ENCODE data around the gene DYNLT1.
"Not testable (repeated sequence)": the region's sequence is repeated elsewhere in the genome, so short reads cannot be mapped to it uniquely, and the experiment has no call there.

The DYNLT1 gene

DNA sequence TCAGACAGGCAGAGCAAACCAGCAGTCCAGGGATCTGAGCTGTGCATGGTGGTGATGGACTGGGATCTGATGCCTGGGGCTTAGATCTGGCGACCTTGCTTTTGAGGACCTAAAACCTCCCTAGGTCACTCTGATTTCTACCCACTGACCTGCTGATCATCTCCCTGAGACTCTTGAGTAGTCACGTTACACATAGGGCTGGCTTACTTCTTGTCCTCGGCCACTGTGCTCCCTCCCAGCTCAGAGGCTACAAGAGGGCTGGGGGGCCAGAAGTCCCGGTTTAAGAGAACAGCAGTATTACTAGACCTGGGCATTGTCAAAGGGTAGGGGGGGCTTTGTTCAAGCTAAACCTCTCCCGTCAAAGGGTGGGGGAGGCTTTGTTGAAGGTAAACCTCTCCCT lies 5.5 kb downstream of the DYNLT1 start:
- DNase-seq = no peak

DNA sequence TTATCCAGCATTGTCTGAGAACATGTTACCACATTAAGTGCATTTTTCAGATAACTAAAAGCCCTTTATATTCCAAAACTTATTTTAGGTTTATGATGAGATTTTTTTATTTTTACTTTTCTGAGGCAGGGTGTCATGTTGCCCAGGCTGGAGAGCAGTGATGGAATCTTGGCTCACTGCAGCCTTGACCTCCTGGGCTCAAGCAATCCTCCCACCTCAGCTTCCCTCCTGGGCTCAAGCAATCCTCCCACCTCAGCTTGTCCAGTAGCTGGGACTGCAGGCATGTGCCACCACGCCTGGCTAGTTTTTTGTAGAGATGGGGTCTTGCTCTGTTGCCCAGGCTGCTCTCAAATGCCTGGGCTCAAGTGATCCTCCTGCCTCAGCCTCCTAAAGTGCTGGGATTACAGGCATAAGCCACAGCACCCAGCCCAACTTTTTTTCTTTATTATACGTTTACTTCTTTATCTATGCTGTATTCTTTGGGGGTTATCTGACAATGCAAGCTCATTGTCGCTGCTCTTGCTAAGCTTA lies 6.2 kb downstream of the DYNLT1 start:
- no peak for DNase-seq

DNA sequence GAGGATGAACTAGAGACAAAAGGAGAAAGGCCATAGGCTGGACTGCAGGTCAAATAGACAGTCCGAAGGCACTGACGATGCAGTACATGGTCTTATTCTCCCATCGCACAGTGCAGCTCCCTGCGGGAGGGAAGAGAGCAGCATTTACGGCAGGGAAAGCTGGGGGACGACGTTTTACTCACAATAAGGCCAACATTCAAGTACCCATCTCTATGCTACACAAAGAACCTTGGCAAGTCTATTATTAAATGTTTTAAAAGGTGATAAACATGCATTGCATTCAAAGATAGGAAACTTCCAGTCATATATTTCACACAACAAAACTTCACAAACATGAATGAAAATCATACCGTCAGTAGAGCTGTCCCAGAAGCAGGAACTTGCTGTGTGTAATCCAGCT lies 7.8 kb downstream of the DYNLT1 start:
- DNase-seq = no peak

DNA sequence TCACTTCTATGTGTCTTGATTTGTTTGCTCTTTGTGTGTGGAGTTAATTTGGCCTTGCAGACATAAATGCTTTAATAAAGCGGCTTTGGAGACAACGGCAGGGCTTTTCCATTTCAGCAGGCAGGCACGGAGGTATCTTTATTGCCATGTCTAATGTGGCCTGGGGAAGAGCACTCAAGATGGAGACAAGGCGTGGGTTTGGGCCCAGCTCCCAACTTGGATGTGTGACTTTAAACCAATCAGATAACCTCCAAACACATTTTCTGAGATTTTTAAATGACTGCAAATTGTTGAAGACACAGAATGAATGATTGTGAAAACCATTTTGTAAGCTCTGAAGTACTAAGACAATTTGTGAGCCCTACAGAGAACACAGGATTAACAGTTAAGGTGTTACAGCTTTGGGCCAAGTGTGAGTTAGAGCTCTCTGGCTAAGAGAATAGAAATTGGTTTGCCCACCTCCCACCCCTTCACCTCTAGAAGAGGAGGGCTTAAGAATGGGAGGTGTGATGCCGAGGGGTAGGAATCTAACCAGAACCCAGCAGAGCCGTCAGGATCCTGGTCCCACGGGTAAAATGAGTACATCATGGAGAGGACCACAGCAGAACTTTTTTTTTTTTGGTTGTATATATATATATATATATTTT lies 9.0 kb downstream of the DYNLT1 start:
- no peak for DNase-seq

DNA sequence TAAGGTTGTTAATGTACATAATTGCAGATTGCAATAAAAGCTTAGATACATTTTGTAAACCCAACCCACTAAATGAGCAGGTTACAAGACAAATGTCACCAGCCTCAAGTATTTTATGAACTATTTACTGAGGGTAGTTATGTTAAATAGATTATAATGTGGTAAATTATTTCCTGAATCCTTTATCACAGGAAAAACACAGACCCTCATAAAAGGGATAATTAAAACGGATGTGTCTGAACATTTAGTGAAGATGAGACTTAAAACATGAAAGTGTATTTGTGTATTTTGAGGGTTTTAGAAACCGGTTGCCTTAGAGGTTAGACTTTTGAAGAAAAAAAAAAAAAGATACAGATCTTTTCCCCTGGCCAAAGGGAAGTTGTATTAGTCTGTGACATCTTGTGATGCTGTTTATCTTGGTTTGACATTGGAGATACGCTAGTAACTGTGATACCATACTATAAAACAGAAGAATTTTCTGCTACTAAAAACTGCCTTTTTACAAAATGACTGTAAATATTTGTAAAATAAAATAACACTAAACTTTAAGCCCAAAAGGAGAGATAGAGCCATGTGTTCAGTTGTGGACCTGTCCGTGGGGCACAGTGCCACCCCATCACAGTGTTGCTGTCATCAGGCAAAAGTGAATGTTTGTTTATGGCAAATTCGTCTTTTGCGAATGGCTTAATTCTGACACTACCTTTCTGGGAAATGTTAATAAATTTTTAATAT lies 9.7 kb downstream of the DYNLT1 start:
- no peak for DNase-seq

DNA sequence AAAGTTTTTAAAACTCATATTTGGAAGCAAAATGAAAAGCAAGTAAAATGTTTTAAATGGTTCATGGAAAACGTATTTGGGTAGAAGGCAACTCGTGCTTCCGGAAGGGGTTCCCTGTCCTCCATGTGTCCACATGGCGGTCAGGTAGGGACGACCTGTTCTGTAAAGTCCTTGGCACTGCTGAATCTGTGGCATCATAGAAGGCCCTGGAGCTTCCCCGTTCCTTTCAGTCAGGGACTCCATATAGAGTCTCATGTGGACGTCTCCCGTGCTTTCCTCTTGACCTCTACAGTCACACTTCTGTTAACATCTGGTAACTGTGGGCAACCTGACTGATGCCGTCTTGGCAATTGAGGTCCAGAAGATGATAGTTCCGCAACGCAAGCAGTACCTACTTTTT lies 11.4 kb downstream of the DYNLT1 start:
- no peak for DNase-seq

DNA sequence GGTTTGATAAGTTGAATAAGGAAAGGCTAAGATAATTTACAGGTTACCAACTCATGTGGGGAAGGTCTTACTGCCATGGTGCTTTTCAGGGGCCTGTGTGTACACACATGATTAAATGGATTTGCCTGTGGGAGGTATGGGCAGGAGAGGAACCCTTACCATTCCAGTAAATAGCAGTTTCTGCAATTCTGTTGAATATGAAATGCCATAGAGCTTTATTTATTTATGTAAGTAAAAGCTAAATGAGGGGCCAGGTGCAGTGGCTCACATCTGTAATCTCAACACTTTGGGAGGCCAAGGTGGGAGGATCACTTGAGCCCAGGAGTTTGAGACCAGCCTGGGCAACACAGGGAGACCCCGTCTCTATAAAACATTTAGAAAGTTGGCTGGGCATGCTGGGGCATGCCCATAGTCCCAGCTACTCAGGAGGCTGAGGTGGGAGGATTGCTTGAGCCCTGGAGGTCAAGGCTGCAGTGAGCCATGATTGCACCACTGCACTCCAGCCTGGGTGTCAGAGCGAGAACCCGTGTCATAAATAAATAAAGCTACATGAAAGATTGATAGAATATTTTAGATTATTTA lies 11.9 kb downstream of the DYNLT1 start:
- DNase-seq = not testable (repeated sequence)

DNA sequence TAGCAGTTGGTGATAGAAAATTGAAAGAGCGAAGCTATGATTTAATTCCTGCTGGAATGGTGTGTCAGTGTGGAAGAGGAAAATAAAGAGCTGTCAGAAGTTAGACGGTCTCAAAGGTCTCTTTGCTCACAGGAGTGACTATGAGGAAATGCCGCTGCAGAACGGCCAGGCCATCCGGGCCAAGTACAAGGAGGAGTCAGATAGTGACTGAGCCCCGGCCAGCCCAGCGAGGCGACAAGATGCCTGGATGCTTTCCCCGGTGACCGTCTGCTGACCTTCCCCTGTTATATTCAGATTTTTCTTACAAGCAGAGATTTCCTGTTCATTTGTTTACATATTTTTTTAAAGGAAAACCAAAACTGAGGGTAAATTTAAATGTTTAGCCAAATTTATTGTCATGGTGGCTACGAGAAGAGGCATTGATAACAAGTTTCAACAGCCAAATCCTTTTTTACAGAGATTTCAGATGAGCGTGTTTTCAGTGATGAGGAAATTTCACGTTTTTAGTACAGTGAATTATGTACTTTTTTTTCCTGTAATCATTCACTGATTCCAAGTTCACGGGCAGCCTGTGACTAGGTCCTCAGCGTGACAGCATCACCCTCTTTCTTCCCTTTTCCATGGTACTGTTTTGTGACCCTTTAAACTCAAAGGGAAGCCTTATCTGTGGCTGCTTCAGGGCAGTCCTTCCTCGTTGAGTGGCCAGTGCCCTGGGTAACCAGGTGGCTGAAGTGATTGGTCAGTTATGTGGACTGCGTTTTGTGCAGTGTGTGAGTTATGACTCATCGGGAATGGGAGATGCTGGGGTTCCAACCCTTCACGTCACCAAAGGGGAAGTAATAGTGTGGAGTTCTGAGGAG lies 12.6 kb downstream of the DYNLT1 start:
- peak; percentile 51 to 54 for DNase-seq

DNA sequence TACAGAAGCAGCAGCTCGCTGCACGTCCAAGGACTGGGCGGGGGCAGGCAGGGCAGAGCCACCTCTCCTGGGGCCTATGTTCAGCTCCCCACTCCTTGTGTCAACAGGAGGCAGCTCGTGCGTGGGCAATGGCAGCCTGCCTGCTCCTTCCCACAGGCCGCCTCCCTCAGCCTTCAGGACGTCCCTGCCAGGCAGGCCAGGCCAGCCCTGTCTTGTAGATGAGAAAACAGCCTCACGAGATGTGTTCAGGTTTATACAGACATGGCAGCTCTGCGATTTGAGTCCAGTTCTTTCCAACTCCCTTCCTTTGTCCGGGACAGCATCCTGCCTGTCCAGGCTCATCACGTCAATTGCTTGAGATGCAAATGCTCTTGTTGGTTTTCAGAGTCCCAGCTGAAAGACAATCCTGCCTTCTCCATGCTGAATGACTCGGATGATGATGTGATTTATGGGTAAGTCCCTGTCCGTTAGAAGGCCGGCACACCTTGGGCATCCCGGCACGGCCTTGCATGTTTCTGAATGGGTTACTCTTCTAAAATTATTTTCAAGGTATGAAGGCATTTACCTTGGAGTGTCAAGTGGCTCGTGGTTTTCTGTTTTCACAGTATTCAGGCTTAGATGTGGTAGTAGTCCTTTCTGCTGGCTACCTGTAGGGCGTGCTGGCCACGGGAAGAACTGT lies 13.5 kb downstream of the DYNLT1 start:
- DNase-seq = no peak

DNA sequence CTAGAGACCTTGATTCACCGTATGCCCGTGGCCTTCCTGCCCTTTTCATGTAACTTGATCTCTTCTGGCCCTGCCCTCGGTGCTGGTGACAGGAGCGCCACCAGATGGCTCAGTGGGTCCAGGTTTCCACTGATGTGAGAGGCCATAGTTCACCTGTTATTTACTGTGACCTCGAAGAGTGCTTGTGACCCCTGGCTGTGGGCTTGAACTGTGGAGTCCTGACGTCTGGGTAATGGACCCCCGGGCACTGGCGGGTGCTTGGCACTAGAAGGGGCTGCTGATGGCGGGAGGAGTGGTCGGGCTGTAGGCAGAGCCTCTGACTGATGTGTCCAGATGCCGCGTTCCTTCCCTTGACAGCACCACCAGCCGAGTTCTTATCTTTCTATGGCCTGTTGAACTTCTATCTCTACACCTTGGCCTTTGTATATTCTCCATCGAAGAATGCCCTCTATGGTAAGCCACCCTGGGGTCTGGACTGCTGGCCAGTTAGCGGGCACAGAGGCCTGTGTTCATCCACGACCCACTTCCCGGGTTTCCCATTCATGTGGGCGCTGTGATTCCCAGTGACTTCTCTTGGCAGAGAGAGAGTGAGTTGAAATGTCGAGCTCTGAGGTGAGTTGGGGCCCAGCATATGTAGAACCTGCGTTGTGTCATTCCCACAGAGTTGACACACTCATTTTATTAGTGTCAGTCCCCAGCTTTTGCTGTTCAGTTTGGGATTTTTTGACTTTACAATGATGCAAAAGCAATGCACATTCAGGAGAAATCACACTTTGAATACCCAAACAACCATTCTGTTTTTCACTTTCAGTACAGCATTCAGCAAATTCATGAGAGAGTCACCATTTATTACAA lies 14.9 kb downstream of the DYNLT1 start:
- no peak for DNase-seq

DNA sequence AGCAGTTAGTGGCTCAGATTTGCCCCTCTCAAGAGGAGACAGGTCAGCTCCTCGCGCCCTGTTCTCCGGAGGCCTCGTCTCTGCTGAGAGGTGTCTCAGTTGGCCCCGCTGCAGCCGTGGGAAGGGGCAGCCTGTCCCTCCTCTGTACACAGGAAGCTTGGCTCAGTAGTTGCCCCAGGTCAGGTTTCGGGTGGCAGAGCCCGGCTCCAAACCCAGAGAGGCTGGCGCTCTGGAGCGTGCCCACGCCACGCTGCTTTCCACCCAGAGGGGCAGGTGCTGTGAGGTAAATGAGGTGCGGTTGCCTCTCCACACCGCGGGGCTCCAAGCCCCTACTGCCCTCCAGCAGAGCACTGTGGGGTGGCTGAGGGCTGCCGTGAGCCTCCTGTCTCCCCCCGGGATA lies 16.0 kb downstream of the DYNLT1 start:
- DNase-seq = no peak

DNA sequence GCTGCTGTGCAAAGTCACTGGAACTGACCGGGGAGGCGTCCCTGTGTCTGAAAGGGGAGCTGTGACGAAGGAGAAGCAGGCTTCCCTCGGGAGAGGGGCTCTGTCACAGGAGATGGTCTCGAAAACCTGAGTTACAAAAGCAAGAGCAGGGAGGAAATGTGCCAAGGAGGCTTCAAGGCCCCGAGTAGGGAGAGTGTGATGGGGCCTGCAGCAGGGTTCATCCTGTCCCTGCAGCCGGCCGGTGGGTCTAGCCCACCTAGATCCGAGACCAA lies 16.7 kb downstream of the DYNLT1 start:
- DNase-seq = no peak

DNA sequence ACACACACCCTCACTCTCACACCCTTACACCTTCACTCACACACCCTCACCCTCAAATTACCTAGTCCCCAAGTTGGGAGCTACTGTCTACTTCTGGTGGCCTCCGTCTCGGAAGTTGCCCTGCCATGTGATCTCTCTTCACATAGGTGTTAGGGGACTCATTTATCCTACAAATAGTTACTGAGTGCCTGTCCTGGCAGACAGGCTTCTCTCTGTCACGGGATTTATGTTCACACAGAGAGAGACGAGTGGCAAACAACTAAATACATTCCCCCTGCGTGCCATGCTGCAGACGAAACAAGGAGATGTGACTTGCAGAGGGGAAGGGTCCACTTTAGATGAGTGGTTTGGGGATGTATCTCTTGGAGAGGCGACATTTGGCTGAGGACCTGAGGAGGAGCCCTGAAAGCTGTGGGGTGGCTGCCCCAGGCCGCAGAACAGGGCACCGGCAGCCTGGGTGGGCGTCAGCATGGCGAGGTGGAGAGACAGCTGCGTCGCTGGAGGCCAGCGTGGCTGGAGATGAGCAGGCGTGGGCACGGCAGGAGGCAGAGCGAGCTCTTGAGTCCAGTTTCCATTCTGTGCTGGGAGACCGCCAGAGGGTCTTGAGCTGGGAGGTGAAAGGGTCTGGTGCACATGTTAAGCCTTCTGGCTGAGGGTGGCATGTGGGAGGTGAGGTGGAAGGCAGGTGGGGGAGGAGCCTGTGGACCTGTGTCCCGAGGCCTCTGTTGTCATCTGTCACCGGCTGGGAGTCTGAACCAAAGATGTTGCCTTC lies 17.2 kb downstream of the DYNLT1 start:
- no peak for DNase-seq

DNA sequence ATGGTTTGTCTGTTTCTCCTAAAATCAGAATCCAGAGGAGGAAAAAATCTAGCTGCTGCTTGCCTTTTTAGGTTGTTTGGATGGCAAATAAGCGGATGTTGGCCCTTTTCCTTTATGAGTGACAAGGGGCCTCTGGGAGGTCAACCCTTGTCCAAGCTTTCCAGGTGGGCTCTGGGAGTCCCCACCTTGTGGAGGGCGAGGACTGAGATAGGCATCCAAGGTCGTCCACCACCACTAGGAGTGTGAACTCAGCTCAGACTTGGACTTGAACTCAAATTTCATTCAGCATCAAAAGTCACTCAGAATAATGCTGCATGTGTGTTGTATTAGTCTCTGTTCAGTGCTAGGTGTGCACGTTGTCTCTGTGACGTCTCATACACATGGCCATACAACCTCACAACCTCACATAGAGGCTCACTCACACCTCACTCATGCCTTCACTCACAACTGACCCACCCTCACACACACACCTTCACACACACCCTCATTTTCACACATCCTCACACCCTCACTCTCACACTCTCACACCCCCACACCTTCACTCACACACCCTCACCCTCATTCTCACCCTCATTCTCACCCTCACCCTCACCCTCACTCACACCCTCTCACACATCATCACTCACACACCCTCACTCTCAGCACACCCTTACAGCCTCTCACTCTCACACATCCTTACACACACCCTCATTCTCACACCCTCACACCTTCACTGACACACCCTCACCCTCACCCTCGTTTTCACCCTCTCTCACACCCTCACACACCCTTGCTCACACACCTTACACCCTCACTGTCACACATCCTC lies 18.0 kb downstream of the DYNLT1 start:
- DNase-seq = no peak

DNA sequence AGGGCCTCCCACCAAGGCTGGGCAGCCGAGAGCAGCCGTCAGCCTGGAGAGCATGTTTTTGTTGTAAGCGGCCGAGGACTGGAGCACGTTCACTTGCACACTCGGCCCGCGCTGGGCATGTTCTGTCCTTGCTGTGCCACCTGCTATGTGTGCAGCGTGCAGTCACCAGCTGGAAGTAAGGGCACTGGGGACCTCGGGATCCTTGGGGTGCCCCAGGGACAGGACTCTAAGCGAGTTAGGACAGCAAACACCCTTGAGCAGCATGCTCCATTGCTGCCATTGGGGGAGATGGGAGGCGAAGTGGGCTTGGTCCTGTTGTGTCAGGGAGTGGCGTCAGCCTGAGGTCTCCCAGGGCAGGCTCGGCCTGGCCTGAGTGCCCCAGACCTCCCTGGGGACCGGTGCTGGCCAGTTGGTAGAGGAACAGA lies 18.6 kb downstream of the DYNLT1 start:
- no peak for DNase-seq

DNA sequence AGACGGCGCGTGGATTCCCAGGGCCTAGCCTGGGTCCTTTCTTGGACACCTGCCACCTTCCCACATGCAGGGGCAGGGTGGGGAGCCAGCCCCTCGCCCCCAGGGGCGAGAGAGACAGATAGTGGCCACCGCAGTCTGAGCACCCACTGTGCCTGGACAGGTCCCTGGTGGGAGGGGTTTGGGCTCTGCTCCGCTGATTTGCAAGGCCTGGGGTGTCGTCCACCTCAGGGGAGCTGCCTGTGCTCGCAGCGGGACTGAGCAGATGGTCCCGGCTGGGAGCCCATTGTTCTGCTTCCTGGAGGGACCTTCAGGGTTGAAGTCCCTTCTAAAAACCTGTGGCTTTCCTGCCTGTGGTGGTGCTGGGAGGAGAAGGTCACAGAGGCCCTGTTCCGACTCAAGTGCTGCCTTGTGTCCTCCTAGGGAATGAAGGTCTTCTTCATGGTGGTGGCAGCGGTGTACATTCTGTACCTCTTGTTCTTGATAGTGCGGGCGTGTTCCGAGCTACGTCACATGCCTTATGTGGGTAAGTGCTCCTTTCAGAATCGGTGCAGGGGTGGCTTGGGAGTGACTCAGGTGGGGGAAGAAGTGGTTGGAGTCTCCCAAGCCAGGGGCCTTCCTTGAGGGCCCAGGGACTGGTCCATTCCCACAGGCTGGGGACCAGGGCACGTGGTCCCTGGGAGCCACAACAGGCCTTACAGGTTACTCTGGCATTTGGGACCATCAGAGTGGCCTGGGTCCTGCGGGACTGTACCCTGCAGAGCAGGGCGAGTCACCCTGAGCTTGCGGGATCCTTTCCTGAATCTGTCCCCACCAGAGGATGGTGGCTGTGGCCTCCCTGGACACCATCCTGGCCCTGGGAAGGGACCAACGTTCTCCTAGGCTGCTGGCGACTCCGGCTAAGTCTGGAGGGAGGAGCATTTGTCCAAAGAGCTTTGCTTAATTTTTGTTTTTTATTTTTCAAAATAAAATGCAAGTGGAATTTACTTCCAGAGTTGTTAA lies 19.6 kb downstream of the DYNLT1 start:
- DNase-seq = no peak

DNA sequence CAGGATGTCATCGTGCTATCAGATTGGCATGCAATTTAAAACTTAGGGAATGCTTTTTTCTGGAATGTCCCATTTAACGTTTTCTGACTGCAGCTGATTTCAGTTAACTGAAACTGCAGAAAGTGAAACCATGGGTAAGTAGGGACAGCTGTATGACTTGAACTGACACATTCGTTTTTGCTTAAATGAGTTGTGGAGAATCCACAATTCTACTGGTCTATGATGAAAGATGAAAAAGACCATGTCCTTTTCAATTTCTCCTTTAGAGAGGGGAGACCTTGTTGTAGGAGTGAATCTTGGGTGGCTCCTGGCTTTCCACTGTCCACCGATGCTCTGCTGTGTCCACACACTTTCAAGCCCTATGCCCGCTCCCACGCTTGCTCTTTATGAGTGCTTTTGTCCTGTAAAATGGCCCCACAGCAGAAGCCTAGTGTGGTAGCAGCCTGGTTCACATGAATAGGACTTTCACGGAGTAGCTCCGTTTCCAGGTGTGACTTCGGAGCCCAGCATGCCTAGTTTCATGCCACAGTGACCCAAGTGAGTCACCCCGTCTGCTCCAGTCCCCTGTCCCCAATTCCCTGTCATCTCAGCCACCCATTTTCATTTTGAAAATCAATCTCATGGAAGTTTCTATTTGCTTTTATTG lies 21.9 kb downstream of the DYNLT1 start:
- DNase-seq = no peak
